ENCODE data around the gene SUMO3. TPM values are rescaled to one million over a fixed set of nuclear protein-coding genes. Genes with fewer than 3 reads are reported as not detected.

SUMO3 gene
- total and polyA plus RNA-seq, 2 experiments from 2014 or later, result 90.8 to 103 TPM

GRCh38 chr21:44765231-44766013 is 52.4 kb downstream of the SUMO3 start:
- H3K4me3 Mint-ChIP-seq, result no peak overlapping the region
- ATAC-seq (no peak), DNase-seq (ENCODE audit: low spot score) (no peak)
- no peaks in the 10 kb centered on the region for H3K79me2 ChIP-seq (replicated peaks; ENCODE audit: insufficient read depth)
- H3F3A ChIP-seq (replicated peaks; ENCODE audit: low read depth), result 0 out of 2 replicates have a peak, but pooled peaks cover 2% of the 10 kb centered on the region
- no peak overlapping the region for H2AFZ ChIP-seq
- no peaks in the 10 kb centered on the region for H3K36me3 ChIP-seq (ENCODE audit: insufficient read depth)
- no peak for TF ChIP-seq NANOG (IDR thresholded peaks at IDR 0.05; ENCODE audit: borderline replicate concordance)
- TF ChIP-seq ZNF114 (CRISPR knock-in tag; IDR thresholded peaks at IDR 0.05), result no peak
- no peak for TF ChIP-seq EZH2phosphoT487 (IDR thresholded peaks at IDR 0.05; ENCODE audit: unreplicated experiment)
- no peak for TF ChIP-seq CREB1 (CRISPR knock-in tag; IDR thresholded peaks at IDR 0.05; ENCODE audit: low read depth)
- no peak for TF ChIP-seq EZH2 (IDR thresholded peaks at IDR 0.05; ENCODE audit: low read depth, unreplicated experiment)
- TF ChIP-seq, protein P1, sequence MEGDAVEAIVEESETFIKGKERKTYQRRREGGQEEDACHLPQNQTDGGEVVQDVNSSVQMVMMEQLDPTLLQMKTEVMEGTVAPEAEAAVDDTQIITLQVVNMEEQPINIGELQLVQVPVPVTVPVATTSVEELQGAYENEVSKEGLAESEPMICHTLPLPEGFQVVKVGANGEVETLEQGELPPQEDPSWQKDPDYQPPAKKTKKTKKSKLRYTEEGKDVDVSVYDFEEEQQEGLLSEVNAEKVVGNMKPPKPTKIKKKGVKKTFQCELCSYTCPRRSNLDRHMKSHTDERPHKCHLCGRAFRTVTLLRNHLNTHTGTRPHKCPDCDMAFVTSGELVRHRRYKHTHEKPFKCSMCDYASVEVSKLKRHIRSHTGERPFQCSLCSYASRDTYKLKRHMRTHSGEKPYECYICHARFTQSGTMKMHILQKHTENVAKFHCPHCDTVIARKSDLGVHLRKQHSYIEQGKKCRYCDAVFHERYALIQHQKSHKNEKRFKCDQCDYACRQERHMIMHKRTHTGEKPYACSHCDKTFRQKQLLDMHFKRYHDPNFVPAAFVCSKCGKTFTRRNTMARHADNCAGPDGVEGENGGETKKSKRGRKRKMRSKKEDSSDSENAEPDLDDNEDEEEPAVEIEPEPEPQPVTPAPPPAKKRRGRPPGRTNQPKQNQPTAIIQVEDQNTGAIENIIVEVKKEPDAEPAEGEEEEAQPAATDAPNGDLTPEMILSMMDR (conservative IDR thresholded peaks at IDR 0.05; ENCODE audit: low read depth in 2 of 2), result no peak
- no peak for TF ChIP-seq JUNB (IDR thresholded peaks at IDR 0.05; ENCODE audit: unreplicated experiment)
- H3K36me3 Mint-ChIP-seq (ENCODE audit: low read depth), result peaks cover 16% of the 10 kb centered on the region
- peaks cover 3% of the 10 kb centered on the region; the same call in 2 of the 3 replicates for H3K9me3 Mint-ChIP-seq
- peaks cover 16% of the 10 kb centered on the region for H3K27me3 Mint-ChIP-seq (ENCODE audit: insufficient read depth, low read depth, poor library complexity)
- H3K9me2 ChIP-seq (ENCODE audit: insufficient read depth), result no peaks in the 10 kb centered on the region
- no peaks in the 10 kb centered on the region for H4K20me1 ChIP-seq (replicated peaks; ENCODE audit: insufficient read depth)
- no peaks in the 10 kb centered on the region for H3K27me3 ChIP-seq (ENCODE audit: insufficient read depth)
- no peak overlapping the region for H3K4me3 ChIP-seq
- peaks cover 12% of the 10 kb centered on the region for H3K4me1 ChIP-seq (ENCODE audit: insufficient read depth)
- peak overlapping the region; percentile 90 for H3K27ac Mint-ChIP-seq
- peaks cover 49% of the 10 kb centered on the region for H3K4me1 Mint-ChIP-seq
- no peak overlapping the region for H3K4me2 ChIP-seq
- H3K27ac ChIP-seq (ENCODE audit: low read depth), result peak overlapping the region; percentile 66; the same call in 1 of the 2 replicates

DNA sequence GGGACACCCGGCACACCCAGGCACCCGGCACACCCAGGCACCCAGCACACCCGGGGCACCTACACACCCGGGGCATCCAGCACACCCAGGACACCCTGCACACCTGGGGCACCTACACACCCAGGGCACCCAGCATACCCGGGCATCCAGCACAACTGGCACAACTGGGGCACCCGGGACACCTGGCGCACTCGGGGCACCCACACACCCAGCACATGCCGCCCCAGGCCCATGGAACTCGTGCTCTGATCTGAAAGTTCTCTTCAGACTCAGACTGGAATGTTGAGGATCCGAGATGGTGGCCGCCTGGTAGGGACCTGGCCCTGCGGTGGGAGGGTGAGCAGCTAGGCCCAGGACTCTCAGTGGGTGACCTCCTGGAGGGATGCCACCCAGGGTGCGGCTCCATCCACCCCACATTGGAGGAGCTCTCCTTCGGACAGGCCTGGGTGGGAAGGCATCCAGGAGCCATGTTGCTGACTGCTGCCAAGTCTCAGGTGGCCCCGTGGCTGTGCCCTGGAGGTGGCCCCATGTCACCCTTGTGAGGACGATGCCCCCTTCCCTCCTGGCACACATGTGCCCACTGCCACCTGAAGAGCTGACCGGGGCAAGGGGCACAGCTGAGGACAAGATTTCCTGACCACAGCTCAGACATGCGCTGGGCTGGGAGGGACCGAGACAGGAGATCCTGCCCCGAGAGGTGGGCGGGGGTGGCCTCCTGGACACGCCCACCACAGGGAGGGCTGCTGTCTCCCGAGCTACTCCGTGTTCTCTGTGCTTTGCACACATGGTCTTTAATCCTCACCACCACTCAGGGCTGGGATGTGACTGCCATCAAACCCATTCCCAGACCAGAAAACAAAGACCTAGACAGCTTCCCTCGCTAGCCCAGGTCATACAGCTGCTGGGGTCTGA is 53.3 kb downstream of the SUMO3 start:
- Mint-ChIP-seq H3K27me3 (ENCODE audit: insufficient read depth, low read depth, poor library complexity) (peaks cover 14% of the 10 kb centered on the region), H3K27ac (no peak overlapping the region), H3K36me3 (ENCODE audit: low read depth) (peaks cover 7% of the 10 kb centered on the region), H3K4me3 (no peak overlapping the region), H3K9me3 (peaks cover 3% of the 10 kb centered on the region; the same call in 2 of the 3 replicates), H3K4me1 (peaks cover 56% of the 10 kb centered on the region)
- H3K9me2 ChIP-seq (ENCODE audit: insufficient read depth), result no peaks in the 10 kb centered on the region
- no peaks in the 10 kb centered on the region for H3K27me3 ChIP-seq (ENCODE audit: insufficient read depth)
- no peaks in the 10 kb centered on the region for H3F3A ChIP-seq (replicated peaks; ENCODE audit: low read depth)
- H3K4me1 ChIP-seq (ENCODE audit: insufficient read depth), result peaks cover 12% of the 10 kb centered on the region
- H3K79me2 ChIP-seq (replicated peaks; ENCODE audit: insufficient read depth), result no peaks in the 10 kb centered on the region
- no peaks in the 10 kb centered on the region for H4K20me1 ChIP-seq (replicated peaks; ENCODE audit: insufficient read depth)
- TF ChIP-seq REST (IDR thresholded peaks at IDR 0.05; ENCODE audit: unreplicated experiment) (no peak), NANOG (IDR thresholded peaks at IDR 0.05; ENCODE audit: borderline replicate concordance) (no peak), ZNF331 (CRISPR knock-in tag; IDR thresholded peaks at IDR 0.05; ENCODE audit: low read depth) (no peak), EZH2phosphoT487 (IDR thresholded peaks at IDR 0.05; ENCODE audit: unreplicated experiment) (no peak)
- TF ChIP-seq, protein P1 (conservative IDR thresholded peaks at IDR 0.05; ENCODE audit: low read depth in 2 of 2), result no peak
- no peak for DNase-seq (ENCODE audit: low spot score)
- H3K27ac ChIP-seq (ENCODE audit: low read depth), result no peak overlapping the region
- H3K4me2 ChIP-seq, result no peak overlapping the region
- H3K36me3 ChIP-seq (ENCODE audit: insufficient read depth), result no peaks in the 10 kb centered on the region
- ATAC-seq, result peak; percentile 23
- H2AFZ ChIP-seq, result no peak overlapping the region
- H3K4me3 ChIP-seq, result no peak overlapping the region
